ENCODE data around the gene UBALD2.

DNA sequence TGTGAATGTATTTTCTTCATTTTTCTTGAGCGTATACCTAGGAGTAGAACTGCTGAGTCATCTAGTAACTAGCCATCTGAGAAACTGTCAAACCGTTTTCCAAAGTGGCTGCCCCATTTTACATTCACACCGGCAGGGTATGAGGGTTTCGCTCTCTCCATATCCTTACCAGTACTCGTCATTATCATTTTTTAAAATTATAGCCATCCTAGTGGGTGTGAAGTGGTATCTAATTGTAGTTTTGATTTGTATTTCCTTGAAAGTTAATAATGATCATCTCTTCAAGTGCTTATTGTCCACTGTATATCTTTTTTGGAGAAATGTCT is 30.8 kb upstream of the UBALD2 start:
- TF ChIP-seq EZH2 (IDR thresholded peaks at IDR 0.05; ENCODE audit: borderline replicate concordance, low read length), result no peak
- TF ChIP-seq, protein P1, sequence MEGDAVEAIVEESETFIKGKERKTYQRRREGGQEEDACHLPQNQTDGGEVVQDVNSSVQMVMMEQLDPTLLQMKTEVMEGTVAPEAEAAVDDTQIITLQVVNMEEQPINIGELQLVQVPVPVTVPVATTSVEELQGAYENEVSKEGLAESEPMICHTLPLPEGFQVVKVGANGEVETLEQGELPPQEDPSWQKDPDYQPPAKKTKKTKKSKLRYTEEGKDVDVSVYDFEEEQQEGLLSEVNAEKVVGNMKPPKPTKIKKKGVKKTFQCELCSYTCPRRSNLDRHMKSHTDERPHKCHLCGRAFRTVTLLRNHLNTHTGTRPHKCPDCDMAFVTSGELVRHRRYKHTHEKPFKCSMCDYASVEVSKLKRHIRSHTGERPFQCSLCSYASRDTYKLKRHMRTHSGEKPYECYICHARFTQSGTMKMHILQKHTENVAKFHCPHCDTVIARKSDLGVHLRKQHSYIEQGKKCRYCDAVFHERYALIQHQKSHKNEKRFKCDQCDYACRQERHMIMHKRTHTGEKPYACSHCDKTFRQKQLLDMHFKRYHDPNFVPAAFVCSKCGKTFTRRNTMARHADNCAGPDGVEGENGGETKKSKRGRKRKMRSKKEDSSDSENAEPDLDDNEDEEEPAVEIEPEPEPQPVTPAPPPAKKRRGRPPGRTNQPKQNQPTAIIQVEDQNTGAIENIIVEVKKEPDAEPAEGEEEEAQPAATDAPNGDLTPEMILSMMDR (conservative IDR thresholded peaks at IDR 0.05 in 1 of 2, IDR thresholded peaks at IDR 0.05 in 1 of 2; ENCODE audit: extremely low read depth in 1 of 2, insufficient read depth in 1 of 2, low read depth in 1 of 2, low read length in 2 of 2), result no peak
